GM23338 (cell line): ENCODE results near the gene PCYT1A. TPM values are rescaled to one million over a fixed set of nuclear protein-coding genes. Genes with fewer than 3 reads are reported as not detected.

Source experiments
- ATAC-seq: fragments of 200-7000 bp; cut with Tn5 transposase; 3 replicates; pipeline ENCODE4 v1.9.1; 2020
- DNase-seq: peaks from one replicate; pipeline ENCODE4 v3.0.0-alpha.2; 2015; ENCODE audit warnings: low spot score
- H2AFZ ChIP-seq: fragments of 200-600 bp; sonication (generic); 2 replicates; pipeline ENCODE4 v1.8.0; 2016; ENCODE audit warnings: antibody characterized with exemption, mild to moderate bottlenecking, moderate library complexity
- H3F3A ChIP-seq: fragments of 200-600 bp; sonication (generic); replicated peaks from 2 replicates; pipeline ENCODE4 v1.8.0; 2017; ENCODE audit warnings: antibody characterized with exemption, mixed run types, low read depth
- H3K27ac ChIP-seq: fragments of 200-600 bp; sonication (generic); 2 replicates; pipeline ENCODE4 v1.6.1; 2016; ENCODE audit warnings: low read depth
- H3K27me3 ChIP-seq: fragments of 200-600 bp; sonication (generic); 2 replicates; pipeline ENCODE4 v1.8.0; 2016; ENCODE audit warnings: mild to moderate bottlenecking, mixed run types, moderate library complexity; ENCODE audit not compliant: insufficient read depth
- H3K36me3 ChIP-seq: fragments of 200-600 bp; sonication (generic); 2 replicates; pipeline ENCODE4 v1.8.0; 2016; ENCODE audit warnings: mild to moderate bottlenecking; ENCODE audit not compliant: insufficient read depth
- H3K4me1 ChIP-seq: fragments of 200-600 bp; sonication (generic); 2 replicates; pipeline ENCODE4 v1.8.0; 2016; ENCODE audit warnings: mild to moderate bottlenecking, moderate library complexity; ENCODE audit not compliant: insufficient read depth
- H3K4me2 ChIP-seq: fragments of 200-600 bp; sonication (generic); 2 replicates; pipeline ENCODE4 v1.7.1; 2017; ENCODE audit warnings: mixed run types
- H3K4me3 ChIP-seq: fragments of 200-600 bp; sonication (generic); 2 replicates; pipeline ENCODE4 v1.6.1; 2016; ENCODE audit warnings: mixed run types
- H3K79me2 ChIP-seq: fragments of 200-600 bp; sonication (generic); replicated peaks from 2 replicates; pipeline ENCODE4 v1.8.0; 2017; ENCODE audit warnings: mild to moderate bottlenecking; ENCODE audit not compliant: insufficient read depth
- H3K9me2 ChIP-seq: fragments of 200-600 bp; sonication (generic); 2 replicates; pipeline ENCODE4 v1.8.0; 2017; ENCODE audit not compliant: insufficient read depth
- H4K20me1 ChIP-seq: fragments of 200-600 bp; sonication (generic); replicated peaks from 2 replicates; pipeline ENCODE4 v1.8.0; 2017; ENCODE audit warnings: mild to moderate bottlenecking; ENCODE audit not compliant: insufficient read depth
- H3K27ac Mint-ChIP-seq: 2 replicates; pipeline ENCODE4 v1.8.0; 2020; ENCODE audit warnings: inconsistent platforms, mild to moderate bottlenecking, moderate library complexity, mixed read lengths
- H3K27me3 Mint-ChIP-seq: 3 replicates; pipeline ENCODE4 v1.8.0; 2022; ENCODE audit warnings: low read depth, mild to moderate bottlenecking, moderate library complexity, mixed read lengths, inconsistent platforms; ENCODE audit not compliant: insufficient read depth, poor library complexity
- H3K36me3 Mint-ChIP-seq: 3 replicates; pipeline ENCODE4 v1.8.0; 2021; ENCODE audit warnings: low read depth, mild to moderate bottlenecking, inconsistent platforms, moderate library complexity, mixed read lengths
- H3K4me1 Mint-ChIP-seq: 3 replicates; pipeline ENCODE4 v1.8.0; 2020; ENCODE audit warnings: mild to moderate bottlenecking, inconsistent platforms, mixed read lengths
- H3K4me3 Mint-ChIP-seq: 3 replicates; pipeline ENCODE4 v1.8.0; 2021; ENCODE audit warnings: moderate library complexity, mild to moderate bottlenecking, inconsistent platforms, mixed read lengths
- H3K9me3 Mint-ChIP-seq: 3 replicates; pipeline ENCODE4 v1.8.0; 2020; ENCODE audit warnings: moderate library complexity, mild to moderate bottlenecking, inconsistent platforms, mixed read lengths
- CREB1 ChIP-seq: fragments of 250-450 bp; sonication (Bioruptor Pico); IDR thresholded peaks from 2 replicates; pipeline ENCODE4 v1.5.0; 2020; ENCODE audit warnings: low read depth, mild to moderate bottlenecking, moderate library complexity
- CTCF ChIP-seq, 2 experiments: fragments of 200-600 bp in 1 of 2; sonication (generic) in 1 of 2; conservative IDR thresholded peaks; 2 replicates each; pipeline versions ENCODE4 v1.5.1 to v1.6.1; 2016 to 2017; ENCODE audit warnings: antibody characterized with exemption in 2 of 2, low read depth in 2 of 2, mild to moderate bottlenecking in 2 of 2, moderate library complexity in 1 of 2
- EZH2 ChIP-seq: fragments of 200-600 bp; sonication (generic); IDR thresholded peaks from one replicate; pipeline ENCODE4 v1.8.0; 2017; ENCODE audit warnings: antibody characterized with exemption, mild to moderate bottlenecking, low read depth; ENCODE audit not compliant: unreplicated experiment
- EZH2phosphoT487 ChIP-seq: fragments of 200-600 bp; sonication (generic); IDR thresholded peaks from one replicate; pipeline ENCODE4 v1.8.1; 2018; ENCODE audit warnings: antibody characterized with exemption; ENCODE audit not compliant: unreplicated experiment
- JUNB ChIP-seq: IDR thresholded peaks from one replicate; pipeline ENCODE4 v1.6.1; 2016; ENCODE audit warnings: antibody characterized with exemption; ENCODE audit not compliant: unreplicated experiment
- STAT1 ChIP-seq: IDR thresholded peaks from one replicate; pipeline ENCODE4 v1.6.1; 2016; ENCODE audit warnings: antibody characterized with exemption; ENCODE audit not compliant: unreplicated experiment
- polyA plus RNA-seq: library from polyadenylated mRNA; unstranded; fragments of >200 nt; fragmentation: Nextera tagmentation; extraction: Ambion mirVana; gene quantifications from 2 replicates; pipeline ENCODE4 v1.2.1, GENCODE V29; 2016
- total RNA-seq: library from RNA; depleted of rRNA; stranded (reverse); fragments of >200 nt; shearing (Covaris generic); gene quantifications from 2 replicates; pipeline ENCODE4 v1.2.3, GENCODE V29; 2014
- TF ChIP-seq, protein P1 (sequence below): IDR thresholded peaks from one replicate; pipeline ENCODE4 v1.6.1; 2018; ENCODE audit warnings: antibody characterized with exemption; ENCODE audit not compliant: unreplicated experiment

Gene PCYT1A
- total and polyA plus RNA-seq, 2 experiments from 2014 or later, result 11.6 to 35.8 TPM

DNA sequence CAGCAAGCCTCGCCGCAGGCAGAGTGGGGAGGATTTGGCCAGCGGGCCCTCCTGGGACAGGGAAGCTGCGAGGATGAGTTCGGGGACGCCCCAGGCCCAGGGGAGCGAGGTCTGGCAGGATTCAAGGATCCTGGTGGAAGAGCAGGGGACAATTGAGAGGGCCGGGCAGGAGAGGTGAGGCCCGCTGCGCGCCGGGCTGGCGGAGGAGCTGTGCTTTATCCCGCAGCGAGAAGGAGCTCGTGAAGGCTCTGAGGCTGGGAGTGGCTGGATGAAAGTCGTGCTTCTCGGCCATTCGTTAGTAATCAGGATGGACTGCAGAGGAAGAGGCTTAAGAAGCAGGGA, 67.6 kb downstream of the PCYT1A start:
- H3K4me3 Mint-ChIP-seq, result no peak overlapping the region
- no peaks in the 10 kb centered on the region; the same call in 1 of the 2 replicates for H3K36me3 ChIP-seq
- no peak overlapping the region for H3K4me3 ChIP-seq
- DNase-seq (no peak), ATAC-seq (no peak)
- peaks cover 13% of the 10 kb centered on the region for H3F3A ChIP-seq
- H3K4me1 Mint-ChIP-seq, result peaks cover 24% of the 10 kb centered on the region
- no peak overlapping the region for H3K4me2 ChIP-seq
- H3K27ac Mint-ChIP-seq, result no peak overlapping the region
- H3K27ac ChIP-seq, result no peak overlapping the region
- no peaks in the 10 kb centered on the region; the same call in 2 of the 3 replicates for H3K9me3 Mint-ChIP-seq
- H3K9me2 ChIP-seq, result no peaks in the 10 kb centered on the region
- no peaks in the 10 kb centered on the region for H3K79me2 ChIP-seq
- H3K36me3 Mint-ChIP-seq, result peaks cover 4% of the 10 kb centered on the region; the same call in 1 of the 3 replicates
- TF ChIP-seq STAT1 (no peak), CREB1 (no peak), JUNB (no peak), EZH2 (no peak), EZH2phosphoT487 (no peak), CTCF (conservative IDR thresholded peaks at IDR 0.05; ENCODE audit: low read depth in 2 of 2) (no peak)
- TF ChIP-seq, protein P1, sequence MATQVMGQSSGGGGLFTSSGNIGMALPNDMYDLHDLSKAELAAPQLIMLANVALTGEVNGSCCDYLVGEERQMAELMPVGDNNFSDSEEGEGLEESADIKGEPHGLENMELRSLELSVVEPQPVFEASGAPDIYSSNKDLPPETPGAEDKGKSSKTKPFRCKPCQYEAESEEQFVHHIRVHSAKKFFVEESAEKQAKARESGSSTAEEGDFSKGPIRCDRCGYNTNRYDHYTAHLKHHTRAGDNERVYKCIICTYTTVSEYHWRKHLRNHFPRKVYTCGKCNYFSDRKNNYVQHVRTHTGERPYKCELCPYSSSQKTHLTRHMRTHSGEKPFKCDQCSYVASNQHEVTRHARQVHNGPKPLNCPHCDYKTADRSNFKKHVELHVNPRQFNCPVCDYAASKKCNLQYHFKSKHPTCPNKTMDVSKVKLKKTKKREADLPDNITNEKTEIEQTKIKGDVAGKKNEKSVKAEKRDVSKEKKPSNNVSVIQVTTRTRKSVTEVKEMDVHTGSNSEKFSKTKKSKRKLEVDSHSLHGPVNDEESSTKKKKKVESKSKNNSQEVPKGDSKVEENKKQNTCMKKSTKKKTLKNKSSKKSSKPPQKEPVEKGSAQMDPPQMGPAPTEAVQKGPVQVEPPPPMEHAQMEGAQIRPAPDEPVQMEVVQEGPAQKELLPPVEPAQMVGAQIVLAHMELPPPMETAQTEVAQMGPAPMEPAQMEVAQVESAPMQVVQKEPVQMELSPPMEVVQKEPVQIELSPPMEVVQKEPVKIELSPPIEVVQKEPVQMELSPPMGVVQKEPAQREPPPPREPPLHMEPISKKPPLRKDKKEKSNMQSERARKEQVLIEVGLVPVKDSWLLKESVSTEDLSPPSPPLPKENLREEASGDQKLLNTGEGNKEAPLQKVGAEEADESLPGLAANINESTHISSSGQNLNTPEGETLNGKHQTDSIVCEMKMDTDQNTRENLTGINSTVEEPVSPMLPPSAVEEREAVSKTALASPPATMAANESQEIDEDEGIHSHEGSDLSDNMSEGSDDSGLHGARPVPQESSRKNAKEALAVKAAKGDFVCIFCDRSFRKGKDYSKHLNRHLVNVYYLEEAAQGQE, result no peak
- peaks cover 13% of the 10 kb centered on the region for H3K27me3 Mint-ChIP-seq
- no peaks in the 10 kb centered on the region for H4K20me1 ChIP-seq
- no peaks in the 10 kb centered on the region for H3K27me3 ChIP-seq
- peaks cover 9% of the 10 kb centered on the region; the same call in 1 of the 2 replicates for H3K4me1 ChIP-seq
- no peak overlapping the region for H2AFZ ChIP-seq

DNA sequence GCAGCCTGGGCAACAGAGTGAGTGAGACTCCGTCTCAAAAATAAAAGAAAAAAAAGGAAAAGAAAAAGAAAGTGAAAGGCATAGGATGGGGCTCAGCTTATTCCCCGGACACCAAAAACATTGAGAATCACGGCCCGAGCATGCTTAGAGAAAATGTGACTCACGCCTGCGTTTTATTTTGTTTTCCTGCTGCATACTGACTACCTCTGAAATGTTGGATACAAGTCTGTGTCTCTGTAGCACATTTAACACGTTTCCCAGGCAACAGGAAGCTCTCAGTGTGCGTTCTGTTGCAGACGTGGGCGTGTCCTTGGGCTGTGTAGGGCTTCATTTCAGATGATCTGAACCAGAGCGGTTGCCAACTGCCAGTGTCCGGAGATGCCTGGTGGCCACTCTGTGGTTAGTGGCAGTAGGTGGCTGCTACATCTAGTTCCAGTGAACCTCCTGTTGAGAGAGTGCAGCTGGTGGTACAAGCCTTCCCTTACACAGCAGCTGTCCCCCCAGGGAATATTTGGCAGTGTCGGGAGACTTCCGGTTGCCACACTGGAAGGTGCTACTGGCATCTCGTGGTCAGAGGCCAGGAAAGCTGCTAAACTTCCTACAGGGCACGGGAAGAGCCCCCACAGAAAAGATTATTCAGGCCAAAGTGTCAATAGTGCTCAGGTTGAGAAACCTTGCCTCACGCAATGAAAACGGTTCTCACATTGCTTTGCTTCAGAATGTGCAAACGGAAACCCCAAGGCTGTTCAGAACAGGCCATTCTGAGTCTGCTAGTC, 68.1 kb downstream of the PCYT1A start:
- Mint-ChIP-seq H3K9me3 (no peaks in the 10 kb centered on the region; the same call in 2 of the 3 replicates), H3K4me3 (no peak overlapping the region), H3K27me3 (peaks cover 12% of the 10 kb centered on the region), H3K36me3 (peaks cover 4% of the 10 kb centered on the region; the same call in 1 of the 3 replicates), H3K27ac (no peak overlapping the region), H3K4me1 (peaks cover 27% of the 10 kb centered on the region)
- no peaks in the 10 kb centered on the region; the same call in 1 of the 2 replicates for H3K36me3 ChIP-seq
- H3K79me2 ChIP-seq, result no peaks in the 10 kb centered on the region
- DNase-seq, result peak; percentile 39
- no peaks in the 10 kb centered on the region for H4K20me1 ChIP-seq
- no peaks in the 10 kb centered on the region for H3K9me2 ChIP-seq
- H2AFZ ChIP-seq, result no peak overlapping the region
- H3K4me1 ChIP-seq, result peaks cover 9% of the 10 kb centered on the region; the same call in 1 of the 2 replicates
- no peak for ATAC-seq
- H3K4me3 ChIP-seq, result no peak overlapping the region
- H3K27ac ChIP-seq, result no peak overlapping the region
- H3K27me3 ChIP-seq, result no peaks in the 10 kb centered on the region
- no peak overlapping the region for H3K4me2 ChIP-seq
- peaks cover 13% of the 10 kb centered on the region for H3F3A ChIP-seq
- no peak for TF ChIP-seq CREB1
- no peak for TF ChIP-seq STAT1
- TF ChIP-seq, protein P1, result no peak
